Measurements from ENCODE around the gene PRAMEF11. TPM values are rescaled to one million over a fixed set of nuclear protein-coding genes. Genes with fewer than 3 reads are reported as not detected.
"Not testable (repeated sequence)": the region's sequence is repeated elsewhere in the genome, so short reads cannot be mapped to it uniquely, and the experiment has no call there.

PRAMEF11 gene
- not detected for polyA plus RNA-seq (2012; ENCODE audit: insufficient read depth, insufficient read length, low read depth)

- H3K36me3 ChIP-seq; H3K4me3 ChIP-seq (ENCODE audit: low read depth, low read length); DNase-seq; H3K9me3 ChIP-seq; H3K27me3 ChIP-seq; H3K4me1 ChIP-seq: not testable (repeated sequence)
These were observed at the start of gene PRAMEF11 for GRCh38 chr1:12831310-12831709. Gene PRAMEF11, minus strand, starts transcription at chr1:12831410. Its CDS starts 2,621 bp downstream, at chr1:12828789.

GRCh38 chr1:12878453-12878852 is 47.2 kb upstream of the PRAMEF11 start:
- not testable (repeated sequence) for H3K4me1 ChIP-seq; H3K27me3 ChIP-seq; H3K36me3 ChIP-seq; H3K9me3 ChIP-seq; H3K4me3 ChIP-seq (ENCODE audit: low read depth, low read length); DNase-seq

GRCh38 chr1:12863131-12863880 is 32.1 kb upstream of the PRAMEF11 start:
- H3K9me3 ChIP-seq; H3K4me3 ChIP-seq (ENCODE audit: low read depth, low read length); H3K27me3 ChIP-seq; H3K36me3 ChIP-seq; DNase-seq; H3K4me1 ChIP-seq: not testable (repeated sequence)

- H3K9me3 ChIP-seq; H3K27me3 ChIP-seq; H3K4me1 ChIP-seq; H3K4me3 ChIP-seq (ENCODE audit: low read depth, low read length); DNase-seq; H3K36me3 ChIP-seq: not testable (repeated sequence)
These were observed 25.6 kb upstream of the PRAMEF11 start, which contains the start of gene PRAMEF2 for GRCh38 chr1:12856786-12857185. Gene PRAMEF2, plus strand, starts transcription at chr1:12857086. Its CDS starts 1,924 bp downstream, at chr1:12859010.

GRCh38 chr1:12851779-12852178 is 20.6 kb upstream of the PRAMEF11 start:
- Histone ChIP-seq H3K9me3 (no peaks in the 10 kb centered on the region), H3K36me3 (no peaks in the 10 kb centered on the region), H3K27me3 (no peaks in the 10 kb centered on the region), H3K4me3 (ENCODE audit: low read depth, low read length) (no peak overlapping the region), H3K4me1 (no peaks in the 10 kb centered on the region)
- TF ChIP-seq CTCF (IDR thresholded peaks at IDR 0.05; ENCODE audit: low read depth, low read length): no peak
- DNase-seq: no peak

GRCh38 chr1:12848620-12849019 is 17.4 kb upstream of the PRAMEF11 start, which contains the start of gene HNRNPCL1:
Gene HNRNPCL1, minus strand, starts transcription at chr1:12848720. Its CDS starts 431 bp downstream, at chr1:12848289.
- H3K4me3 ChIP-seq (ENCODE audit: low read depth, low read length); H3K4me1 ChIP-seq; H3K27me3 ChIP-seq; H3K36me3 ChIP-seq; DNase-seq; H3K9me3 ChIP-seq: not testable (repeated sequence)

GRCh38 chr1:12833251-12833650 is 2.0 kb upstream of the PRAMEF11 start:
- H3K27me3 ChIP-seq; H3K9me3 ChIP-seq; H3K4me3 ChIP-seq (ENCODE audit: low read depth, low read length); H3K4me1 ChIP-seq; H3K36me3 ChIP-seq; DNase-seq: not testable (repeated sequence)

- DNase-seq; H3K36me3 ChIP-seq; H3K4me3 ChIP-seq (ENCODE audit: low read depth, low read length): not testable (repeated sequence)
These were observed 12.1 kb downstream of the PRAMEF11 start for GRCh38 chr1:12819061-12819460.

GRCh38 chr1:12811409-12811784 is 19.8 kb downstream of the PRAMEF11 start:
- no peak for DNase-seq
- Histone ChIP-seq H3K4me3 (ENCODE audit: low read depth, low read length) (no peak overlapping the region), H3K4me1 (no peaks in the 10 kb centered on the region), H3K9me3 (no peaks in the 10 kb centered on the region), H3K27me3 (no peaks in the 10 kb centered on the region), H3K36me3 (no peaks in the 10 kb centered on the region)
- TF ChIP-seq CTCF (IDR thresholded peaks at IDR 0.05; ENCODE audit: low read depth, low read length): no peak

More at GRCh38 chr1:12819061-12819460, 12.1 kb downstream of the PRAMEF11 start:
- H3K9me3 ChIP-seq, H3K27me3 ChIP-seq, H3K4me1 ChIP-seq: not testable (repeated sequence)

All from BE2C (cell line).